Mucosa of stomach (tissue), 1 donor: ENCODE data around the gene CMTM4.
"Not testable (repeated sequence)": the region's sequence is repeated elsewhere in the genome, so short reads cannot be mapped to it uniquely, and the experiment has no call there.

Experiments used
- H3K27me3 ChIP-seq: one replicate; pipeline ENCODE4 v1.7.0; 2013; ENCODE audit warnings: mild to moderate bottlenecking, low read length; ENCODE audit not compliant: control insufficient read depth, insufficient read depth
- H3K36me3 ChIP-seq: one replicate; pipeline ENCODE4 v1.7.0; 2013; ENCODE audit warnings: low read length; ENCODE audit not compliant: control insufficient read depth, insufficient read depth
- H3K4me1 ChIP-seq: one replicate; pipeline ENCODE4 v1.7.0; 2013; ENCODE audit warnings: mild to moderate bottlenecking, low read length; ENCODE audit not compliant: control insufficient read depth, insufficient read depth
- H3K4me3 ChIP-seq: one replicate; pipeline ENCODE4 v1.7.0; 2013; ENCODE audit warnings: low read length
- H3K9ac ChIP-seq: one replicate; pipeline ENCODE4 v1.7.0; 2013; ENCODE audit warnings: mild to moderate bottlenecking, low read length, moderate library complexity
- H3K9me3 ChIP-seq: one replicate; pipeline ENCODE4 v1.7.0; 2013; ENCODE audit warnings: mild to moderate bottlenecking, low read length, moderate library complexity; ENCODE audit not compliant: control insufficient read depth
- donor health status: Pancreatic carcinoma.

The CMTM4 gene

DNA sequence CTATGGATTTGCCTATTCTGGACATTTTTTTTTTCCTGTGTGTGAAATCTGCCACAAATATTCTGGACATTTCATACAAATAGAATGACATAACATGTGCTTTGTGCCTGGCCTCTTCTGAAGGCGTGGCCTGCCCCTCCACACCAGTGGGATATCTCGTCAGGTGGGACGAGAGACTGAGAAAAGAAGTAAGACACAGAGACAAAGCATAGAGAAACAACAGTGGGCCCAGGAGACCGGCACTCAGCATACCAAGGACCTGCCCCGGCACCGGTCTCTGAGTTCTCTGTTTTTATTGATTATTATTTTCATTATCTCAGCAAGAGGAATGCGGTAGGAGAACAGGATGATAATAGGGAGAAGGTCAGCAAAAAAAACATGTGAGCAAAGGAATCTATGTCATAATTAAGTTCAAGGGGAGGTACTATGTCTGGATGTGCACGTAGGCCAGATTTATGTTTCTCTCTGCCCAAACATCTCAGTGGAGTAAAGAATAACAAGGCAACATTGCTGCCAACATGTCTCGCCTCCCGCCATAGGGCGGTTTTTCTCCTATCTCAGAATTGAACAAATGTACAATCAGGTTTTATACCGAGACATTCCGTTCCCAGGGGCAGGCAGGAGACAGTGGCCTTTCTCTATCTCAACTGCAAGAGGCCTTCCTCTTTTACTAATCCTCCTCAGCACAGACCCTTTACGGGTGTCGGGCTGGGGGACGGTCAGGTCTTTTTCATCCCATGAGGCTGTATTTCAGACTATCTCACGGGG lies 68.7 kb downstream of the CMTM4 start:
- H3K4me3 ChIP-seq, H3K9ac ChIP-seq, H3K27me3 ChIP-seq, H3K36me3 ChIP-seq, H3K9me3 ChIP-seq: not testable (repeated sequence)
- peaks cover 15% of the 10 kb centered on the region for H3K4me1 ChIP-seq

DNA sequence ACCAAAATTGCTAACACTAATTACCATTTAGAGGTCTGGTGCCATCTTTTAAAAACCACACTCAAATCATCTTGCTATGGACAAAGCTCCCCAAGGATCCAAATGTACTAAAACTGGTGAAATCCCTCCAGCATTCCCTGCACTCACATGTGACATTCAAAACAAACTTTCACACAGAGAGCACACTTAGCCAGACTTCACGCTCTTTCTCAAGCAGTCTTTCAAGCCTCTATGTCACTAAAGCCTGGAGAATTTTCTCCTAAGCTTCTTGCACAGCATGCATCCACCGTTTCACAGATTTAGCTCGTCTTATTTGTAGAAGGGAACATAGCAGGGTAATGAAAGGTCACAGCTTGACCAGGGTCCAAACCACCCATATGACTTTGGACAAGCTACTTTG lies 72.8 kb downstream of the CMTM4 start:
- Histone ChIP-seq H3K9me3 (no peaks in the 10 kb centered on the region), H3K4me1 (peaks cover 18% of the 10 kb centered on the region), H3K36me3 (peaks cover 20% of the 10 kb centered on the region), H3K27me3 (no peaks in the 10 kb centered on the region), H3K9ac (no peak overlapping the region), H3K4me3 (no peak overlapping the region)

DNA sequence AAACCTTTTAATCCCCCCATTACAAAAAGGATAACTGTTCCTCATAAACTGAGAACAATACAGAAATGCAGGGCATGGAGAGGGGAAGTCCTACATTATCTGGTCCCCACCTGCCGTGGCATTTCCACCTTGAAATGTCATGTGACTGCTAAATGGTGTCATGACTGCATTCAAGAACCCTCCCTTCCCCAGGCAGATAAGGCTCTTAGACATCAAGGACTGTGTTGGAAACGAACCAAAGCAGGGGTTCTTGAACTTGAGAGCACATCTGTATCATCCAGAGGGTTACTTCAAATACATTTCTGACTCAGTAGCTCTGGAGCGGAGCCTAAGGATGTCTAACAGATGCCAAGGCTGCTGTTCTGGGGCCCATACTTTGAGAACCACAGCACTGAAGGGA lies 73.7 kb downstream of the CMTM4 start:
- H3K27me3 ChIP-seq = no peaks in the 10 kb centered on the region

DNA sequence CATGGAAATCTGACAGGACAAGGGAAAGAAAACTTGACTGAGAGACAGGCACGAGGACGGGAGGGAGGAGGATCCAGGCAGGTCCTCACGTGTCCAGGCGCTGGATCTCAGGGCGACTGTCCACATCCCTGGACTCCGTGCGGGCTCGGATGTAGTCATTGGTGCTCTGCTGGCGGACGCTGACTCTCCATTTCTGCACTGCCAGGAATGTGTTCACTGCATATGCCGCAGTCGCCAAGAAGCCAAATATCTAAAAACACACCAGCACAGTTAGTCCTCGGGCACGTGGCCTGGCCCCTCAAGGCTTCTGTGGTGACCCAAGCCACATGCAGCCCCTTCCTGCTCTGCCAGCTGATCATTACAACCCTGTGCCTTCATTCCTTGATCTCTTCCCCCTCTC lies 74.6 kb downstream of the CMTM4 start:
- Histone ChIP-seq H3K4me1 (peaks cover 31% of the 10 kb centered on the region), H3K4me3 (no peak overlapping the region), H3K9ac (no peak overlapping the region), H3K27me3 (no peaks in the 10 kb centered on the region), H3K36me3 (peaks cover 24% of the 10 kb centered on the region), H3K9me3 (no peaks in the 10 kb centered on the region)

More for the DNA sequence above, 73.7 kb downstream of the CMTM4 start:
- Histone ChIP-seq H3K4me1 (peaks cover 27% of the 10 kb centered on the region), H3K9me3 (no peaks in the 10 kb centered on the region), H3K36me3 (peaks cover 24% of the 10 kb centered on the region), H3K4me3 (no peak overlapping the region), H3K9ac (no peak overlapping the region)

DNA sequence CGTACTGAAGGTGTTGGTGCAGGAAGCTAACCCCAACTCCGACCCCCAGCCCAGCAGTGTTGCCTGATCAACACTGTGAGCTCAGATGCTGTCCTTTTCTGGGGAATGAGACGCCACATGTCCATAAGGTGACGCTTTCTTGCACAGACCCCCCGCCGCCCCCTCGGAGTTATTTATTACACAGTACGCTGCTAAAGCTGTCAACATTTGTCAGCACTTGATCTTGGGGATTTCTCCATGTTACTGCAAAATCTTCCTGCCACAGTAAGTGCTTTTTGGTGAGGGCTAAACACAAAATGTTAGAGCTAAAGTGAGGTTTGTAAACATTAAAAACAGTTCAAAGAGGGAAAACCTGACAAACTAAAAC lies 76.1 kb downstream of the CMTM4 start:
- Histone ChIP-seq H3K27me3 (no peaks in the 10 kb centered on the region), H3K36me3 (peaks cover 24% of the 10 kb centered on the region), H3K9me3 (no peaks in the 10 kb centered on the region), H3K4me3 (no peak overlapping the region), H3K9ac (no peak overlapping the region), H3K4me1 (peaks cover 31% of the 10 kb centered on the region)

DNA sequence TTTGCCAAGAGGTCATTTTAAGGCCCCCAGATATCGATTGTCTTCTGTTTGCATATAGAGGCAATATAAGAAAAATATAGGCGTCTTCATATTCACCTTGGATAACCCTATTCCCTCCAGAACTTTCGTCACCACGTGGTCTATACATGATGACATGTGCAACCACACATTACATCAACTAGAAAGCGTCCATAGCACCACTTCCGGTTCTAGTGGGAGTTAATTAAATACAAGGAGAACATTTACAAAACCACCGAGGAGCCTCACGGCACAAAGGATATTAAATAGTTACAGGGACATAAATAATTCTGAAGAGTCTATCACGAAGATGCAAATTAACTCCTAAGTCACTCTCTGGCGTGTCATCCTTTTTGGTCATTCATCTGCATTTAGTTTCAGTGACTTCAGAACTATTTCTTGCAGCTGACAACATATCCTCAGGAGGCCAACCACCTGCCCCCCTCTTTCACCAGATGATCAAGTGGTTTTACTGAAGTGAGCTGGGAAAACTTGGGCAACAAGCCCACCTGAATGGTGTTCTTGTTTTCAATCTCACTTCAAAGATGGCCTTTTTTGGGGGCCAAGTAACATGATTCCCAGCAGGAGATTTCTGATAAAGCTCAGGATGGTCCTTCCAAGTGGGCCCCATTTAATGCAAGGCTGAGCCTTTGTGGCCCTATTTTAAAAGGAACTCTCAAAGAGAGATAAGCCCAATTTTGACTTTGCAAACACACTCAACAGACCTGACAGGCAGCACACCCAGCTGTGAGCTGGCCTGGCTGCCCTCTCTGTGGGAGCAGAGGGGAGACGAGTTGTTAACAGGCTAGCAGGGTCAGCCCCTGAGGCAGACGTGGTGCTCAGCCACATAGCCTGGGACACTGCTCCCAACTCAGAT lies 76.8 kb downstream of the CMTM4 start:
- Histone ChIP-seq H3K27me3 (no peaks in the 10 kb centered on the region), H3K36me3 (peaks cover 24% of the 10 kb centered on the region), H3K9me3 (no peaks in the 10 kb centered on the region), H3K4me1 (peaks cover 31% of the 10 kb centered on the region), H3K4me3 (no peak overlapping the region), H3K9ac (no peak overlapping the region)

DNA sequence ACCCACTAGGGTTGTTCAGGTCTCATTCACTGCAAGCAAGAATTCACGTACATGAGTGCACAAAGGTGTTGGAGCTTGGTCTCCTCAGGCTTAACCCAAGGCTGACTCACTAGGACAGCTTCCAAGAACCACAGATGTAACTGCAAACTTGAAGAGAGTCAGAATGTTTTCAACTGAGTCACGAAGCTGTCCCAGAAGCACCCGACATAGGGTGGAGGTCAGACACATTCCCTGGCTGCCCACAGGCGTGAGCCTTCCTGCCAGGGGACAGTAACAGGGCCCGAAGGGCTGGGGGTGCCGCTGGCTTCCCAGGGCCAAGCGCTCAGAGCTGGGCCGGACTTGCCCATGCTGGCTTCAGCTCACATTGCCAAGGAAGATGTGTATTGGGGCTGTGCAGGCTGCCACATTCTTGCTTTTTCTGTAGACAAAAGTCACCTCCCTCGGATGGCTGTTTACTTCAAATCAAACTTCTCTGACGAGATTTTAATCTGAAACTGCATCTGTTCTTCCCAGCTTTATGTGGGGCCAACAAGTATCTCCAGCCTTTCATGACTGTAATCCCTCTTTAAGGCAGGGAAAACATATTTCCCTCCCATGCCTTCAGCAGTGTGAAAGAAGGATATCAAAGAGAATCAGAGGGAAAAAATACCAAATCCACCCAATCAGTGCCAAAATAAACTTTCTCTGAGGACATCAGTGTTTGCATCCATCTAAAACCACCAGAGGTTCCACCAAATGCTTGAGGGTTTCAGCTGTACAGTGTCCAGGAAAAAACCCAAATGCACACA lies 77.8 kb downstream of the CMTM4 start:
- Histone ChIP-seq H3K9me3 (no peaks in the 10 kb centered on the region), H3K4me3 (no peak overlapping the region), H3K27me3 (no peaks in the 10 kb centered on the region), H3K9ac (no peak overlapping the region), H3K4me1 (peaks cover 31% of the 10 kb centered on the region), H3K36me3 (peaks cover 27% of the 10 kb centered on the region)

DNA sequence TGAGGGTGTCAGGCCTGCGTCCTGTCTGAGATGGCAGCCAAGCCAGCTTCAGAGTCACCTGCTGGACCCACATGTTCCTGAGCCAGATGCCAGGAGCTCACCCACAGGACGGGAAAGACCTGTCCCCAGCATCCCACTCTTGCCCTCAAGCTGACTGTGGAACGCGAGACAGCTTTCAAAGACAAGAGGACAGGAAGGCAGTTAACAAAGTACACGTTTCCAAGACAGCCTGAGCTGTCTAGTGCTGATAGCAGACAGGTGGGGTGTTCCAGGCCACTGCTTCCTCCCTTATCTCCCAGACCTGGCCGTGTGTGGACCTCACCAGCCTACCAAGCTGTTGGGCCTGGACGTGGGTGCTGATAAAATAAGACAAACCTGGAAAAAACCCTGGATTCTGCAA lies 78.8 kb downstream of the CMTM4 start:
- no peak overlapping the region for H3K9ac ChIP-seq
- peaks cover 24% of the 10 kb centered on the region for H3K4me1 ChIP-seq
- no peaks in the 10 kb centered on the region for H3K9me3 ChIP-seq

DNA sequence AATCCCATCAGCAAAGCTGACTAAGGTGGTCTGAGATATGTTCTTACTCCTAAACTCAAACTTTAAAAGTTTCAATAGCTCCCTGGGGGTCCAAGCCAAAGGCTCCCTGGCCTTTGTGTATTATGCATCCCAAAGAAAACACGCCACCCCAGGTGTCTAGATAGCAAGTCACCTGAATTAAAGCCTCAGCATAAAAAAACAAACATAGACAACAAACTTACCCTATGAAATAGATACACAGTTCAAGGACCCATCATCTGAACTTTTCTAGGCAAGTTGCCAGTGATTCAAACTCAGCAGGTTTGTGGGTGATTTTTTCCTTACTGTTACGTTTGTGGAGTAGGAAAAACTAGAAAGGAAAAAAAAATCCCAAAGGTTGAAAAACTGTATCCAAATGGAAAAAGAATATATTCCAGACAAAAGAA lies 79.5 kb downstream of the CMTM4 start:
- peaks cover 15% of the 10 kb centered on the region for H3K36me3 ChIP-seq
- no peaks in the 10 kb centered on the region for H3K27me3 ChIP-seq
- no peak overlapping the region for H3K4me3 ChIP-seq
- H3K4me1 ChIP-seq = peaks cover 18% of the 10 kb centered on the region
- no peak overlapping the region for H3K9ac ChIP-seq
- H3K9me3 ChIP-seq = no peaks in the 10 kb centered on the region

More for the DNA sequence above, 78.8 kb downstream of the CMTM4 start:
- Histone ChIP-seq H3K4me3 (no peak overlapping the region), H3K36me3 (peaks cover 22% of the 10 kb centered on the region), H3K27me3 (no peaks in the 10 kb centered on the region)

DNA sequence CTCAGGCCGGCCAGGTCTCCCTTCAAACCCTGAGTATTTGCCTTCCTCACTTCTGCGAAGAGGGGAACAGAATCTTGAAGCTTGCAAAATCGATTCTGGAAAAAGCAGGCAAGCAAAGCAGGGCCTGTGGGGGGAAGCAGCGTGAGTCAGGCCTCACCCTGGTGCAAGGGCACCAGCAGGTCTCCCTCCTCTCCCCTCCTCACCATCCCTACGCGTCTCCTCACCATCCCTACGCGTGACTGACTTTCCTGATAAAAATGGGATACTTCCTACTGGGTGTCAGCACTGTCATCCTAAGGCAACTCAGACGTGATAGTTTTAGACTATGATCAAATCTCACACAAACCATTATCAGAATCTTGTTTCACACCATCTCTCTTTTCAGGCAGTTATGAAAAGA lies 80.0 kb downstream of the CMTM4 start:
- Histone ChIP-seq H3K36me3 (peaks cover 11% of the 10 kb centered on the region), H3K4me1 (peaks cover 18% of the 10 kb centered on the region), H3K4me3 (no peak overlapping the region), H3K27me3 (no peaks in the 10 kb centered on the region), H3K9me3 (no peaks in the 10 kb centered on the region), H3K9ac (no peak overlapping the region)

DNA sequence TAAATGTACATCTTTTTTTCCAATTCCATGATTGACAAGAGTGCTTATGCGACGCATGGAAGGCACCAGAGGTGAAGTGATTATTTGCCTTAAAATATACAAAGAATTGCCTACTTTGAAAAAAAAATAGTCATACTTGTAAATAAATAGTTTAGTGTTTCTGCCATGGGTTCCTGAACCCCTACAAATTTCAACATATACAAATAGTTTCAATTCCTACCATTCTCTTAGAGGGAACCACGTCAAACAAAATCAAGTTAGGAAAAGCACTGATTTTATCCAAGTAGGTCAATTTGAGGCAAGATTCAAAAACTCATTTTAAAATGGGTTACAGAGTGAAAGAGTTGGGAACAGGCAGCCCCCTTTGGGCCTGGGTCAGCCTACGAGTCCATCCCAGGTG lies 80.4 kb downstream of the CMTM4 start:
- no peak overlapping the region for H3K9ac ChIP-seq
- H3K36me3 ChIP-seq = peaks cover 7% of the 10 kb centered on the region
- H3K27me3 ChIP-seq = no peaks in the 10 kb centered on the region
- H3K4me1 ChIP-seq = peaks cover 18% of the 10 kb centered on the region
- no peak overlapping the region for H3K4me3 ChIP-seq
- H3K9me3 ChIP-seq = no peaks in the 10 kb centered on the region
